GM10266 (cell line): ENCODE data around the gene UNC13A.

Source experiments
- DNase-seq: peaks from one replicate; pipeline ENCODE4 v3.0.0; 2012; ENCODE audit errors: extremely low spot score
- CTCF ChIP-seq: IDR thresholded peaks from 2 replicates; pipeline ENCODE4 v1.5.1; 2012; ENCODE audit warnings: mild to moderate bottlenecking, low read depth; ENCODE audit not compliant: control insufficient read depth, insufficient read depth; ENCODE audit errors: missing control alignments

The UNC13A gene

DNA sequence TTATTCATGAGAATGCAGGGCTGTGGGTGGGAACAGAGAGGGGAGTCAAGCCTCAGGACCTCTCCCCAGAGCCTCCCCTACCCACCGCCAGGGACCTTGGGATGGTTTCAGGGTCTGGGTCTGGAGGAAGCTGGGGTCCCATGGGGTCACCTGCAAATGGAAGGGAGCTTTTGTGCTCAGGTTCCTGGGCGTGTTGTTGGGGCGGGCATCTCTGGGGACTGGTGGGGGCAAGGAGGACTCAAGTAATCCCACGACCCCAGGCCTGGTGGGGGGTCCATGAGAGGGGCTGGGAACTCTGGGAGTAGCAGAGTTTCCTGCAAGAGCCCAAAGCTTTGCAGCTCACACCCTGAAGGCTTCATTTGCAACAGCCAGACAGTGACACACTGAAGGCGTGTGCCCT is 60.2 kb downstream of the UNC13A start:
- TF ChIP-seq CTCF = no peak
- no peak for DNase-seq

DNA sequence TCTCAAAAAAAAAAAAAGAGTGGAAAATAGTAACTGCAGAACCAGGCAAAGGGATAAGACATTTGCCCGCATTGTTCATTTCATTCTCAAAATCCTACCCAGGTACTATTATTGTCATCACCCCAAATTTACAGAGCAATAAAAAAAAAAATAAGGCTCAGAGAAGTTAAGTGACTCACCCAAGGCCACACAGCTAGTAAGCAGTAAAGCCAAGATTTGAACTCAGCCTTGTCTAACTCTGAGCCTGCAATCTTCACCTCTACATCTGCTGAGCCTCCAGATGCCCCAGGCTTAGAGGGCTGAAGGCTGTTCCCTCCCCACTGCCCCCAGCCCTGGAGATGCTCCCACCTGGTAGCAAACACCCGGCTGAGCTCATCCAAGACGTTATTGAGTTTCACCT is 61.0 kb downstream of the UNC13A start:
- no peak for DNase-seq

DNA sequence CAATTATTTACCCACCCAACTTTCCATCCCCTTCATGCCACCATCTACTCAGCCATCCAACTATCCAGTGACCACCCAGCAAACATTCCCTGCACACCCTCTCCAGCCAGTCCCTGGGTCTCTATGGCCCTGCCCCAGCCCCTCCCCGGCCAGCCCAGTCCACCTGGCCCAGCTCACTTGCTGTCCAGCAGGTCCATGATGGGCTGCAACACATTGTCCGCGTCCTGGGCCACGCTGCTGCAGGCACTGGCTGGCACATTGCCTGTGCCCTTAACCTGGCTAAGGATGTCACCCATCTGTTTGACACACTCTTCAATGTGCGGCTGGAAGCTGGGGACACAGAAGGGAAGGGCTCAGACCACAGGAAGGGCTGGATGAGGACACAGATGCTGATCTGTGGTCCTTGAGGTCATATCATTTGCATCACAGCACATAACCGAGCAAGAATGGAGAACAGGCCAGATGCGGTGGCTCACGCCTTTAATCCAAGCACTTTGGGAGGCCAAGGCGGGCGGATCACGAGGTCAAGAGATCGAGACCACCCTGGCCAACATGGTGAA is 61.6 kb downstream of the UNC13A start:
- TF ChIP-seq CTCF = no peak
- DNase-seq = no peak

More for the DNA sequence above, 61.0 kb downstream of the UNC13A start:
- TF ChIP-seq CTCF = no peak

DNA sequence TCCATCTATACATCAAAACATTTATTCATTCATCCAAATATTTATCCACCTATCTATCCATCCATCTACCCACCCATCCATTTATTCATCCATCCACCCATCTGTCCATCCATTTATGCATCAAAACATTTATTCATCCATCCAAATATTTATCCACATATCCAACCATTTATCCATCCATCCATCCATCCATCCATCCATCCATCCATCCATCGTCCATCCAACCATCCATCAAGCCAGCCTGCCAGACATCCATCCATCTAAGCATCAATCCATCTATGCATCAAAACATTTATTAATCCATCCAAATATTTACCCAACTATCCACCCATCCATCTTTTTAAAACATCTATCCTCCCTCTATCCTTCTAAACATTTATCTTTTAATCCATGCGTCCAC is 62.2 kb downstream of the UNC13A start:
- no peak for TF ChIP-seq CTCF
- no peak for DNase-seq

DNA sequence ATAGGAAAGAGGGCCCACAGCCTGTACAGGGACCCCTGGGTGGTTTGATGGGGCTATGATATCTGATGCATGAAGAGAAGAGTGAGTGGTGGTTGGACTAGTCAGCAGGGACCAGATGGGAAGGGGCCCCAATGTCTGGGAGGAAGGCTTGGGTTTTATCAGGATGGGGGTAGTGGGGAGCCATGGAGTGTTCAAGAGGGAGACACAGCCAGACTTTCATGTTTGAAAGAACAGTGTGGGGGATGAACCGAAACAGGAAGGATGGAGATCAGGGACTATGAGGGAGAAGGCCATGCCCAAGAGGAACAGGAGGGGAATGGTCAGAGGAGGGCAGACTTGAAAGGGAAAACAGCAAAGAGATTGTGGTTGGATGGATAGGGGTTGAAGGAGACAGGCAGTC is 63.1 kb downstream of the UNC13A start:
- TF ChIP-seq CTCF = no peak
- DNase-seq = no peak

DNA sequence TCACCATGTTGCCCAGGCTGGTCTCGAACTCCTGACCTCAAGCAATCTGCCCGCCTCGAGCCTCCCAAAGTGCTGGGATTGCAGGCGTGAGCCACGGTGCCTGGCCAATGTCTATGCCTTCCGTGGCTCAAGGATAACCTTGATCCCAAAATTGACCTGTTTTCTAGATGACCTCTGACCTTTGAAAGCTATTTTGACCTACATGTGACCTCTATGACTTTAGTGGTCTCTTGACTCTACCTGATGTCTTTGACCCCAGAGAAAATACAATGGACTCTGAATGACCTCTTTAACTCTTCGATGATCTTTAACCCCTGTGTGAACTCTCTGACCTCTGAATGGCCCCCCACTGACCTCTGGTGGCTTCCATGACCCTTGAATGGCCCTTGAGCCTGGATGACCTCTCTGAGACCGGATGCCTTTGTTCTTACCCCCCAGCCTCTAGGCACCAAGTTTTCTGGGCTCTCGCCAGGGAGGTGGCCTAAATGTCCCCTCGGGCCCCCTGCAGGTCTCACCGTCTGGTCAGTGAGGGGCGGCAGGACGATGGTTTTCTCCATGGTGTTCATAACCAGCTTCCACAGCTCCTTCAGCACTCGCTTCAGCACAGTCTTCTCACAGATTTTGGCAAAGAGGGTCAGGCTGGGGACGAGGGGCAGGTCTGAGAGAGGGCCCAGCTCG is 63.7 kb downstream of the UNC13A start:
- no peak for DNase-seq
- TF ChIP-seq CTCF = no peak

GRCh38 chr19:17623224-17623935 is 64.8 kb downstream of the UNC13A start:
- no peak for TF ChIP-seq CTCF
- DNase-seq = no peak
